Endodermal cell (in vitro differentiated cells): ENCODE measurements around the gene FAT2. TPM values are rescaled to one million over a fixed set of nuclear protein-coding genes. Genes with fewer than 3 reads are reported as not detected.

Experiments used
- DNase-seq: peaks from one replicate; pipeline ENCODE4 v3.0.0-alpha.2; 2017
- H3K27ac ChIP-seq: 2 replicates; pipeline ENCODE4 v1.5.1; 2013; ENCODE audit warnings: mild to moderate bottlenecking, low read depth, low read length, moderate library complexity
- H3K27me3 ChIP-seq: 2 replicates; pipeline ENCODE4 v1.6.1; 2013; ENCODE audit warnings: mild to moderate bottlenecking, low read length, moderate library complexity; ENCODE audit not compliant: insufficient read depth, control insufficient read depth, poor library complexity, severe bottlenecking
- H3K36me3 ChIP-seq: 2 replicates; pipeline ENCODE4 v1.7.0; 2013; ENCODE audit warnings: mild to moderate bottlenecking, low read length, moderate library complexity; ENCODE audit not compliant: control insufficient read depth, insufficient read depth
- H3K4me1 ChIP-seq: one replicate; pipeline ENCODE4 v1.7.0; 2013; ENCODE audit warnings: low read length; ENCODE audit not compliant: control insufficient read depth, insufficient read depth
- H3K4me3 ChIP-seq: 2 replicates; pipeline ENCODE4 v1.5.1; 2013; ENCODE audit warnings: mild to moderate bottlenecking, low read length, moderate library complexity
- H3K9ac ChIP-seq: 2 replicates; pipeline ENCODE4 v1.6.1; 2013; ENCODE audit warnings: mild to moderate bottlenecking, low read length, moderate library complexity; ENCODE audit not compliant: poor library complexity, severe bottlenecking; ENCODE audit errors: extremely low read depth
- H3K9me3 ChIP-seq: 2 replicates; pipeline ENCODE4 v1.6.1; 2013; ENCODE audit warnings: mild to moderate bottlenecking, low read length, moderate library complexity; ENCODE audit not compliant: control insufficient read depth
- H3K27ac Mint-ChIP-seq: 2 replicates; pipeline ENCODE4 v1.8.0; 2020; ENCODE audit warnings: mixed read lengths
- H3K27me3 Mint-ChIP-seq: 2 replicates; pipeline ENCODE4 v1.8.0; 2021; ENCODE audit warnings: mild to moderate bottlenecking, mixed read lengths; ENCODE audit not compliant: insufficient read depth
- H3K36me3 Mint-ChIP-seq: 2 replicates; pipeline ENCODE4 v1.8.0; 2020; ENCODE audit warnings: low read depth, mixed read lengths
- H3K4me1 Mint-ChIP-seq: 2 replicates; pipeline ENCODE4 v1.8.0; 2020; ENCODE audit warnings: mixed read lengths
- H3K4me3 Mint-ChIP-seq: 2 replicates; pipeline ENCODE4 v1.8.0; 2020; ENCODE audit warnings: mild to moderate bottlenecking, moderate library complexity, mixed read lengths
- H3K9me3 Mint-ChIP-seq: 2 replicates; pipeline ENCODE4 v1.8.0; 2020; ENCODE audit warnings: mild to moderate bottlenecking, mixed read lengths
- WGBS, 2 experiments: methylation state at CpG; one replicate each; pipeline versions ENCODE4 v1.1.5 to v1.1.7; 2013; ENCODE audit warnings: missing lambda C conversion rate in 2 of 2, mixed read lengths in 1 of 2; ENCODE audit not compliant: insufficient coverage in 1 of 2, insufficient read length in 1 of 2; 5-methylcytosine and 5-hydroxymethylcytosine counted together
- total RNA-seq, 2 donors: library from RNA; stranded (reverse); fragmentation: NEBNext Ultra II Directional in 1 of 2; extraction: Animal tissue kit (Norgen Biotek cat#: 25700) in 1 of 2; gene quantifications; 2 replicates in 1 of 2; 3 replicates in 1 of 2; pipeline ENCODE4 v1.2.1, GENCODE V29; 2021
- TF ChIP-seq, protein P1 (sequence below): fragments of 200-600 bp; sonication (generic); conservative IDR thresholded peaks from 2 replicates; pipeline ENCODE4 v1.5.0; 2021; ENCODE audit warnings: antibody characterized with exemption, mild to moderate bottlenecking

The FAT2 gene
- total RNA-seq, 2 donors from 2014 or later, result 0.18 TPM; not detected in 1

GRCh38 chr5:151601391-151601790, 10.3 kb upstream of the FAT2 start:
- peaks cover 3% of the 10 kb centered on the region for H3K27me3 ChIP-seq
- H3K4me3 Mint-ChIP-seq, result no peak overlapping the region
- WGBS, 2 experiments, result 87 to 88% methylated on average over 3 to 4 of the region's 4 CpGs
- no peaks in the 10 kb centered on the region for H3K9me3 Mint-ChIP-seq
- H3K4me1 Mint-ChIP-seq, result peaks cover 16% of the 10 kb centered on the region
- TF ChIP-seq, protein P1, sequence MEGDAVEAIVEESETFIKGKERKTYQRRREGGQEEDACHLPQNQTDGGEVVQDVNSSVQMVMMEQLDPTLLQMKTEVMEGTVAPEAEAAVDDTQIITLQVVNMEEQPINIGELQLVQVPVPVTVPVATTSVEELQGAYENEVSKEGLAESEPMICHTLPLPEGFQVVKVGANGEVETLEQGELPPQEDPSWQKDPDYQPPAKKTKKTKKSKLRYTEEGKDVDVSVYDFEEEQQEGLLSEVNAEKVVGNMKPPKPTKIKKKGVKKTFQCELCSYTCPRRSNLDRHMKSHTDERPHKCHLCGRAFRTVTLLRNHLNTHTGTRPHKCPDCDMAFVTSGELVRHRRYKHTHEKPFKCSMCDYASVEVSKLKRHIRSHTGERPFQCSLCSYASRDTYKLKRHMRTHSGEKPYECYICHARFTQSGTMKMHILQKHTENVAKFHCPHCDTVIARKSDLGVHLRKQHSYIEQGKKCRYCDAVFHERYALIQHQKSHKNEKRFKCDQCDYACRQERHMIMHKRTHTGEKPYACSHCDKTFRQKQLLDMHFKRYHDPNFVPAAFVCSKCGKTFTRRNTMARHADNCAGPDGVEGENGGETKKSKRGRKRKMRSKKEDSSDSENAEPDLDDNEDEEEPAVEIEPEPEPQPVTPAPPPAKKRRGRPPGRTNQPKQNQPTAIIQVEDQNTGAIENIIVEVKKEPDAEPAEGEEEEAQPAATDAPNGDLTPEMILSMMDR, result no peak
- no peak overlapping the region for H3K9ac ChIP-seq
- peaks cover 14% of the 10 kb centered on the region for H3K4me1 ChIP-seq
- H3K4me3 ChIP-seq, result no peak overlapping the region
- peaks cover 11% of the 10 kb centered on the region for H3K27me3 Mint-ChIP-seq
- no peak for DNase-seq
- H3K9me3 ChIP-seq, result no peaks in the 10 kb centered on the region
- H3K36me3 ChIP-seq, result no peaks in the 10 kb centered on the region
- H3K36me3 Mint-ChIP-seq, result no peaks in the 10 kb centered on the region
- no peak overlapping the region for H3K27ac Mint-ChIP-seq
- H3K27ac ChIP-seq, result no peak overlapping the region

DNA sequence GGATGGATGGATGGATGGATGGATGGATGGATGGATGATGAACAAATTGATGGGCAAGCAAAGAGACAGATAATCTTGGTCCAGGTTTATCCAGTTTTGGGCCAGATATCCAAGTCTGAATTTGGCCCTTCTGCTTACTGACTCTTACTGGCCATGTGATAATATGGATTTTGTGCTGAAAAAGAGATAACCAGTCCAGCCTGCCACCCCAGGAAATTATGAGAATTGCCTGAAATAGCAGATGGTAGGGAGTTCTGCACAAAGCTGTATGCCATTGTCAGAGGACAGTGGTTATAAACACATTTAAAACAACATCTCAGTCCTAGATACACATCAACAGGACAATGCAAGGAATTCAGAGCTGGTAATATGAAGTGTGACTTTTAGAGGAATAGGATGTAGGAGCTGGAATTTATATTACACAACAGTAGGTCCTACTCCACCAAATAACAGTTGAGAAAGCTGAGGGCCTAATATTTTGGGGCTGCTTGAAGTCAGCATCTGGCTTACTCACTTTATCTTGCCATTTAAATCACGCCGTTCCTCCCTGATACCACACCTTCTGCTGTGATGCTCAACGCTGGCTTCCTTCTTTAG, 9.0 kb upstream of the FAT2 start:
- no peak overlapping the region for H3K27ac Mint-ChIP-seq
- Histone ChIP-seq H3K9me3 (no peaks in the 10 kb centered on the region), H3K27me3 (no peaks in the 10 kb centered on the region), H3K36me3 (no peaks in the 10 kb centered on the region), H3K9ac (no peak overlapping the region), H3K27ac (no peak overlapping the region), H3K4me1 (peaks cover 14% of the 10 kb centered on the region), H3K4me3 (no peak overlapping the region)
- peaks cover 18% of the 10 kb centered on the region for H3K4me1 Mint-ChIP-seq
- 90 to 92% methylated on average over 3 of the region's 3 CpGs for WGBS, 2 experiments
- H3K9me3 Mint-ChIP-seq, result no peaks in the 10 kb centered on the region
- TF ChIP-seq, protein P1, result no peak
- DNase-seq, result no peak
- no peak overlapping the region for H3K4me3 Mint-ChIP-seq
- peaks cover 7% of the 10 kb centered on the region for H3K27me3 Mint-ChIP-seq
- no peaks in the 10 kb centered on the region for H3K36me3 Mint-ChIP-seq

- Mint-ChIP-seq H3K4me1 (peaks cover 18% of the 10 kb centered on the region), H3K9me3 (no peaks in the 10 kb centered on the region), H3K27ac (no peak overlapping the region), H3K36me3 (no peaks in the 10 kb centered on the region), H3K27me3 (peaks cover 2% of the 10 kb centered on the region), H3K4me3 (no peak overlapping the region)
- H3K27me3 ChIP-seq, result no peaks in the 10 kb centered on the region
- TF ChIP-seq, protein P1, result no peak
- no peak overlapping the region for H3K9ac ChIP-seq
- H3K27ac ChIP-seq, result no peak overlapping the region
- WGBS, 2 experiments, result 17 to 50% methylated on average over 1 to 2 of the region's 2 CpGs
- no peaks in the 10 kb centered on the region for H3K9me3 ChIP-seq
- no peak overlapping the region for H3K4me3 ChIP-seq
- no peaks in the 10 kb centered on the region for H3K36me3 ChIP-seq
- H3K4me1 ChIP-seq, result peaks cover 14% of the 10 kb centered on the region
- DNase-seq, result no peak
These were observed 7.9 kb upstream of the FAT2 start for GRCh38 chr5:151598984-151599383.
